ENCODE measurements around the gene GON4L.

GON4L gene

GRCh38 chr1:155884982-155885381, 28.0 kb upstream of the GON4L start:
- no peak overlapping the region for H3K4me3 ChIP-seq (ENCODE audit: low read depth, low read length)
- DNase-seq (ENCODE audit: low read depth, low spot score), result no peak
- in situ Hi-C loops (cut with HindIII; ENCODE audit: low sequenced_read_pairs), result no loop called here
- no peak for TF ChIP-seq CTCF (IDR thresholded peaks at IDR 0.05; ENCODE audit: low read depth, low read length)

- DNase-seq (ENCODE audit: low read depth, low spot score), result no peak
- TF ChIP-seq CTCF (IDR thresholded peaks at IDR 0.05; ENCODE audit: low read depth, low read length), result no peak
- in situ Hi-C loops (cut with HindIII; ENCODE audit: low sequenced_read_pairs), result no loop called here
- no peak overlapping the region for H3K4me3 ChIP-seq (ENCODE audit: low read depth, low read length)
Measured at GRCh38 chr1:155884031-155884960, 27.3 kb upstream of the GON4L start.

GRCh38 chr1:155882766-155883165, 25.8 kb upstream of the GON4L start:
- in situ Hi-C loops (cut with HindIII; ENCODE audit: low sequenced_read_pairs), result no loop called here
- no peak for DNase-seq (ENCODE audit: low read depth, low spot score)
- H3K4me3 ChIP-seq (ENCODE audit: low read depth, low read length), result no peak overlapping the region
- TF ChIP-seq CTCF (IDR thresholded peaks at IDR 0.05; ENCODE audit: low read depth, low read length), result no peak

- TF ChIP-seq CTCF (IDR thresholded peaks at IDR 0.05; ENCODE audit: low read depth, low read length), result no peak
- DNase-seq (ENCODE audit: low read depth, low spot score), result no peak
- in situ Hi-C loops (cut with HindIII; ENCODE audit: low sequenced_read_pairs), result no loop called here
- no peak overlapping the region for H3K4me3 ChIP-seq (ENCODE audit: low read depth, low read length)
Measured at GRCh38 chr1:155882235-155882634, 25.2 kb upstream of the GON4L start.

- DNase-seq (ENCODE audit: low read depth, low spot score), result no peak
- in situ Hi-C loops (cut with HindIII; ENCODE audit: low sequenced_read_pairs), result no loop called here
- no peak overlapping the region for H3K4me3 ChIP-seq (ENCODE audit: low read depth, low read length)
- TF ChIP-seq CTCF (IDR thresholded peaks at IDR 0.05; ENCODE audit: low read depth, low read length), result no peak
Measured at GRCh38 chr1:155880950-155881349, 23.9 kb upstream of the GON4L start.

GRCh38 chr1:155880251-155880650, 23.2 kb upstream of the GON4L start:
- TF ChIP-seq CTCF (IDR thresholded peaks at IDR 0.05; ENCODE audit: low read depth, low read length), result no peak
- no peak for DNase-seq (ENCODE audit: low read depth, low spot score)
- in situ Hi-C loops (cut with HindIII; ENCODE audit: low sequenced_read_pairs), result no loop called here

More at GRCh38 chr1:155880251-155880650, 23.2 kb upstream of the GON4L start:
- H3K4me3 ChIP-seq (ENCODE audit: low read depth, low read length), result no peak overlapping the region
